HUES48 (cell line): ENCODE measurements around the gene ATP5PD.

ENCODE experiments used
- H3K27ac ChIP-seq: one replicate; pipeline ENCODE4 v1.7.0; 2013; ENCODE audit warnings: low read depth, low read length, inconsistent platforms
- H3K27me3 ChIP-seq: 2 replicates; pipeline ENCODE4 v1.6.1; 2013; ENCODE audit warnings: mild to moderate bottlenecking, low read length; ENCODE audit not compliant: control insufficient read depth, insufficient read depth
- H3K36me3 ChIP-seq: 2 replicates; pipeline ENCODE4 v1.6.1; 2013; ENCODE audit warnings: low read length; ENCODE audit not compliant: control insufficient read depth, insufficient read depth
- H3K4me1 ChIP-seq: 2 replicates; pipeline ENCODE4 v1.6.1; 2013; ENCODE audit warnings: mild to moderate bottlenecking, low read length; ENCODE audit not compliant: control insufficient read depth, insufficient read depth
- H3K4me3 ChIP-seq: 2 replicates; pipeline ENCODE4 v1.5.1; 2013; ENCODE audit warnings: mild to moderate bottlenecking, low read depth, low read length
- H3K9ac ChIP-seq: 2 replicates; pipeline ENCODE4 v1.6.1; 2013; ENCODE audit warnings: mild to moderate bottlenecking, low read depth, low read length, moderate library complexity
- H3K9me3 ChIP-seq: 2 replicates; pipeline ENCODE4 v1.6.1; 2013; ENCODE audit warnings: low read length; ENCODE audit not compliant: control insufficient read depth, insufficient read depth

The ATP5PD gene

GRCh38 chr17:75003070-75003956, 43.5 kb downstream of the ATP5PD start:
- no peak overlapping the region for H3K27ac ChIP-seq
- H3K9ac ChIP-seq, result no peak overlapping the region
- H3K36me3 ChIP-seq, result peaks cover 50% of the 10 kb centered on the region

GRCh38 chr17:75001915-75002843, 44.6 kb downstream of the ATP5PD start:
- no peak overlapping the region for H3K4me3 ChIP-seq
- H3K27ac ChIP-seq, result no peak overlapping the region
- H3K9me3 ChIP-seq, result no peaks in the 10 kb centered on the region
- H3K36me3 ChIP-seq, result peaks cover 50% of the 10 kb centered on the region
- no peak overlapping the region for H3K9ac ChIP-seq
- H3K27me3 ChIP-seq, result no peaks in the 10 kb centered on the region
- H3K4me1 ChIP-seq, result no peaks in the 10 kb centered on the region

More at GRCh38 chr17:75003070-75003956, 43.5 kb downstream of the ATP5PD start:
- Histone ChIP-seq H3K4me1 (no peaks in the 10 kb centered on the region), H3K4me3 (no peak overlapping the region), H3K27me3 (no peaks in the 10 kb centered on the region), H3K9me3 (no peaks in the 10 kb centered on the region)

GRCh38 chr17:74999523-74999922, 47.2 kb downstream of the ATP5PD start:
- Histone ChIP-seq H3K9me3 (no peaks in the 10 kb centered on the region), H3K36me3 (peaks cover 43% of the 10 kb centered on the region), H3K4me1 (no peaks in the 10 kb centered on the region), H3K9ac (no peak overlapping the region), H3K27me3 (no peaks in the 10 kb centered on the region), H3K4me3 (no peak overlapping the region), H3K27ac (no peak overlapping the region)

- H3K4me3 ChIP-seq, result no peak overlapping the region
- peaks cover 44% of the 10 kb centered on the region for H3K36me3 ChIP-seq
- H3K27ac ChIP-seq, result no peak overlapping the region
- no peak overlapping the region for H3K9ac ChIP-seq
- H3K4me1 ChIP-seq, result no peaks in the 10 kb centered on the region
- no peaks in the 10 kb centered on the region for H3K9me3 ChIP-seq
- H3K27me3 ChIP-seq, result no peaks in the 10 kb centered on the region
Observed at GRCh38 chr17:74998783-74999182, 48.0 kb downstream of the ATP5PD start.

GRCh38 chr17:74995847-74996246, 50.9 kb downstream of the ATP5PD start:
- Histone ChIP-seq H3K36me3 (peaks cover 24% of the 10 kb centered on the region), H3K9ac (no peak overlapping the region), H3K27me3 (no peaks in the 10 kb centered on the region), H3K27ac (no peak overlapping the region), H3K9me3 (no peaks in the 10 kb centered on the region), H3K4me1 (no peaks in the 10 kb centered on the region), H3K4me3 (no peak overlapping the region)

GRCh38 chr17:74994440-74994839, 52.3 kb downstream of the ATP5PD start:
- H3K27ac ChIP-seq, result no peak overlapping the region

GRCh38 chr17:74992223-74992622, 54.5 kb downstream of the ATP5PD start:
- Histone ChIP-seq H3K27me3 (no peaks in the 10 kb centered on the region), H3K27ac (no peak overlapping the region), H3K36me3 (0 out of 2 replicates have a peak, but pooled peaks cover 15% of the 10 kb centered on the region), H3K4me3 (no peak overlapping the region), H3K9ac (no peak overlapping the region), H3K9me3 (no peaks in the 10 kb centered on the region), H3K4me1 (peaks cover 8% of the 10 kb centered on the region)

More at GRCh38 chr17:74994440-74994839, 52.3 kb downstream of the ATP5PD start:
- no peaks in the 10 kb centered on the region for H3K27me3 ChIP-seq
- H3K4me3 ChIP-seq, result no peak overlapping the region
- H3K4me1 ChIP-seq, result no peaks in the 10 kb centered on the region
- no peak overlapping the region for H3K9ac ChIP-seq
- no peaks in the 10 kb centered on the region for H3K9me3 ChIP-seq
- H3K36me3 ChIP-seq, result peaks cover 18% of the 10 kb centered on the region; the same call in 1 of the 2 replicates

GRCh38 chr17:74990581-74991105, 56.1 kb downstream of the ATP5PD start:
- H3K4me1 ChIP-seq, result peaks cover 8% of the 10 kb centered on the region
- no peak overlapping the region for H3K27ac ChIP-seq
- no peak overlapping the region for H3K9ac ChIP-seq

More at GRCh38 chr17:74990581-74991105, 56.1 kb downstream of the ATP5PD start:
- Histone ChIP-seq H3K4me3 (no peak overlapping the region), H3K9me3 (no peaks in the 10 kb centered on the region), H3K27me3 (no peaks in the 10 kb centered on the region), H3K36me3 (0 out of 2 replicates have a peak, but pooled peaks cover 15% of the 10 kb centered on the region)
